Neural progenitor cell (in vitro differentiated cells): ENCODE results near the gene VMP1. TPM values are rescaled to one million over a fixed set of nuclear protein-coding genes. Genes with fewer than 3 reads are reported as not detected.

Source experiments
- DNase-seq: peaks from one replicate; pipeline ENCODE4 v3.0.0-alpha.2; 2016; ENCODE audit warnings: low spot score
- H2AFZ ChIP-seq: fragments of 200-600 bp; sonication (generic); replicated peaks from 2 replicates; pipeline ENCODE4 v1.6.1; 2016; ENCODE audit warnings: antibody characterized with exemption
- H3F3A ChIP-seq: fragments of 200-600 bp; sonication (generic); 2 replicates; pipeline ENCODE4 v1.6.1; 2016; ENCODE audit warnings: antibody characterized with exemption, low read depth
- H3K27ac ChIP-seq: fragments of 200-600 bp; sonication (generic); 2 replicates; pipeline ENCODE4 v1.5.1; 2016; ENCODE audit warnings: mild to moderate bottlenecking
- H3K27me3 ChIP-seq: fragments of 200-600 bp; sonication (generic); 2 replicates; pipeline ENCODE4 v1.6.1; 2016; ENCODE audit warnings: mild to moderate bottlenecking, moderate library complexity
- H3K36me3 ChIP-seq: fragments of 200-600 bp; sonication (generic); 2 replicates; pipeline ENCODE4 v1.5.1; 2016
- H3K4me1 ChIP-seq: fragments of 200-600 bp; sonication (generic); 2 replicates; pipeline ENCODE4 v1.6.1; 2016; ENCODE audit warnings: mixed run types
- H3K4me2 ChIP-seq: fragments of 200-600 bp; sonication (generic); 2 replicates; pipeline ENCODE4 v1.6.1; 2016
- H3K4me3 ChIP-seq: fragments of 200-600 bp; sonication (generic); 2 replicates; pipeline ENCODE4 v1.5.1; 2016
- H3K79me2 ChIP-seq: fragments of 200-600 bp; sonication (generic); 2 replicates; pipeline ENCODE4 v1.6.1; 2016; ENCODE audit warnings: low read depth
- H3K9ac ChIP-seq: fragments of 200-600 bp; sonication (generic); 2 replicates; pipeline ENCODE4 v1.6.1; 2016
- H3K9me3 ChIP-seq: fragments of 200-600 bp; sonication (generic); 2 replicates; pipeline ENCODE4 v1.5.1; 2016; ENCODE audit warnings: low read depth
- H4K20me1 ChIP-seq: fragments of 200-600 bp; sonication (generic); 2 replicates; pipeline ENCODE4 v1.6.1; 2016; ENCODE audit warnings: low read depth
- H3K27ac Mint-ChIP-seq: 3 replicates; pipeline ENCODE4 v1.8.0; 2021; ENCODE audit warnings: mixed read lengths
- H3K27me3 Mint-ChIP-seq: 2 replicates; pipeline ENCODE4 v1.8.0; 2022; ENCODE audit warnings: low read depth, mild to moderate bottlenecking, inconsistent platforms, moderate library complexity, mixed read lengths; ENCODE audit not compliant: insufficient read depth
- H3K36me3 Mint-ChIP-seq: 3 replicates; pipeline ENCODE4 v1.8.0; 2021; ENCODE audit warnings: mixed read lengths
- H3K4me1 Mint-ChIP-seq: 3 replicates; pipeline ENCODE4 v1.8.0; 2021; ENCODE audit warnings: mixed read lengths
- H3K4me3 Mint-ChIP-seq: 3 replicates; pipeline ENCODE4 v1.8.0; 2021; ENCODE audit warnings: mild to moderate bottlenecking, moderate library complexity, mixed read lengths
- H3K9me3 Mint-ChIP-seq: 3 replicates; pipeline ENCODE4 v1.8.0; 2020; ENCODE audit warnings: mixed read lengths
- EZH2 ChIP-seq: fragments of 200-600 bp; sonication (generic); IDR thresholded peaks from 2 replicates; pipeline ENCODE4 v1.6.1; 2017; ENCODE audit warnings: antibody characterized with exemption, mild to moderate bottlenecking, moderate library complexity
- EZH2phosphoT487 ChIP-seq: fragments of 200-600 bp; sonication (generic); IDR thresholded peaks from 2 replicates; pipeline ENCODE4 v1.6.1; 2017; ENCODE audit warnings: antibody characterized with exemption
- total RNA-seq: library from RNA; depleted of rRNA; stranded (reverse); fragments of >200 nt; gene quantifications from 2 replicates; pipeline ENCODE4 v1.2.3, GENCODE V29; 2015; ENCODE audit warnings: low replicate concordance
- TF ChIP-seq, protein P1 (sequence below): fragments of 200-600 bp; sonication (generic); IDR thresholded peaks from 2 replicates; pipeline ENCODE4 v1.5.1; 2017; ENCODE audit warnings: antibody characterized with exemption, mild to moderate bottlenecking

Gene VMP1
- total RNA-seq, 1 donor from 2014 or later: 62.1 TPM

DNA sequence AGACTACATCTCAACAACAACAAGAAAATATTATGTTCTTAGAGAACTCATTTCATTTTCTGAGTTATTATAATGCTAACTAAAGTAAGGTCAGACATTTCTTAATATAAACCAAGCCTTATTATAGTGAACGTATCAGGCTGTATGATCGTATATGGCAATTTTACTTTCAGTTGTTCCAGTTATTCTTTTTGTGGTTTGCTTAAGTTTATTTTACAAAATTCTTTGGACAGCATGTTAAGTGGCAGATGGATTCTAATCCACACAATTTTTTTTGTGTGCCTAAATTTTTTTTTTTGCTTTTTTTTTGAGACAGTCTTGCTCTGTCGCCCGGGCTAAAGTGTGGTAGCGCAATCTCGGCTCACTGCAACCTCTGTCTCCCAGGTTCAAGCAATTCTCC is 59.0 kb downstream of the VMP1 start:
- Mint-ChIP-seq H3K9me3 (no peaks in the 10 kb centered on the region), H3K27ac (no peak overlapping the region), H3K27me3 (no peaks in the 10 kb centered on the region), H3K36me3 (peaks cover 9% of the 10 kb centered on the region), H3K4me1 (peaks cover 9% of the 10 kb centered on the region), H3K4me3 (no peak overlapping the region)
- no peak overlapping the region for H3K4me3 ChIP-seq
- no peaks in the 10 kb centered on the region for H3K9me3 ChIP-seq
- H3K36me3 ChIP-seq: no peaks in the 10 kb centered on the region
- no peak overlapping the region for H3K27ac ChIP-seq
- no peaks in the 10 kb centered on the region for H3K27me3 ChIP-seq
- H3K4me1 ChIP-seq: peaks cover 7% of the 10 kb centered on the region
- H2AFZ ChIP-seq: no peak overlapping the region
- DNase-seq: no peak
- no peaks in the 10 kb centered on the region for H3K79me2 ChIP-seq
- H3K9ac ChIP-seq: no peak overlapping the region
- H4K20me1 ChIP-seq: no peaks in the 10 kb centered on the region
- TF ChIP-seq, protein P1, sequence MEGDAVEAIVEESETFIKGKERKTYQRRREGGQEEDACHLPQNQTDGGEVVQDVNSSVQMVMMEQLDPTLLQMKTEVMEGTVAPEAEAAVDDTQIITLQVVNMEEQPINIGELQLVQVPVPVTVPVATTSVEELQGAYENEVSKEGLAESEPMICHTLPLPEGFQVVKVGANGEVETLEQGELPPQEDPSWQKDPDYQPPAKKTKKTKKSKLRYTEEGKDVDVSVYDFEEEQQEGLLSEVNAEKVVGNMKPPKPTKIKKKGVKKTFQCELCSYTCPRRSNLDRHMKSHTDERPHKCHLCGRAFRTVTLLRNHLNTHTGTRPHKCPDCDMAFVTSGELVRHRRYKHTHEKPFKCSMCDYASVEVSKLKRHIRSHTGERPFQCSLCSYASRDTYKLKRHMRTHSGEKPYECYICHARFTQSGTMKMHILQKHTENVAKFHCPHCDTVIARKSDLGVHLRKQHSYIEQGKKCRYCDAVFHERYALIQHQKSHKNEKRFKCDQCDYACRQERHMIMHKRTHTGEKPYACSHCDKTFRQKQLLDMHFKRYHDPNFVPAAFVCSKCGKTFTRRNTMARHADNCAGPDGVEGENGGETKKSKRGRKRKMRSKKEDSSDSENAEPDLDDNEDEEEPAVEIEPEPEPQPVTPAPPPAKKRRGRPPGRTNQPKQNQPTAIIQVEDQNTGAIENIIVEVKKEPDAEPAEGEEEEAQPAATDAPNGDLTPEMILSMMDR: no peak
- TF ChIP-seq EZH2phosphoT487 (no peak), EZH2 (no peak)
- H3F3A ChIP-seq: no peaks in the 10 kb centered on the region
- H3K4me2 ChIP-seq: no peak overlapping the region

DNA sequence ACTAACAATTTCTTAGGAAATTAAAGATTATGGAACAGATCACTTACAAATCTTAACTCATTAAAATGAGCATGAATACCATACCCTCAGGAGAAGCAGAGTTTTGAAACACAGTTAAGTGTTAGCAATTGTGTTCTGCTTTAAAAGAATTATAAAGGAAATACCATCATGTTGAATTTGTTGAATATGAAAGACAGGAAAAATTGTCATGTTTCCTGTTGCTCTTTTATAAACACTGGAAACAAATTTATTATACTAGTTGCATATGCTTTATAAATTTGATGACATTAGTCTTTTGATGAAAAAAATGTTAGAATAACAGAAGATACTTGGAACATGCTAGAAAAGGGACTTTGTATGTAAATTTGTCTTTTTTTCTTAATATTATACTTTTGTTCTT is 59.7 kb downstream of the VMP1 start:
- peaks cover under 1% of the 10 kb centered on the region for H3K4me1 ChIP-seq
- H3K9me3 ChIP-seq: no peaks in the 10 kb centered on the region
- no peaks in the 10 kb centered on the region for H3K9me3 Mint-ChIP-seq
- no peaks in the 10 kb centered on the region for H3K36me3 ChIP-seq
- H3K27me3 ChIP-seq: no peaks in the 10 kb centered on the region
- H3K27ac ChIP-seq: no peak overlapping the region
- H3K4me3 Mint-ChIP-seq: no peak overlapping the region
- no peaks in the 10 kb centered on the region for H4K20me1 ChIP-seq
- no peak for DNase-seq
- no peak for TF ChIP-seq EZH2phosphoT487
- no peak for TF ChIP-seq EZH2
- TF ChIP-seq, protein P1: no peak
- H3K27me3 Mint-ChIP-seq: no peaks in the 10 kb centered on the region
- no peak overlapping the region for H3K4me3 ChIP-seq
- H3K9ac ChIP-seq: no peak overlapping the region
- no peak overlapping the region for H3K4me2 ChIP-seq
- H3K4me1 Mint-ChIP-seq: peaks cover 3% of the 10 kb centered on the region
- H3F3A ChIP-seq: no peaks in the 10 kb centered on the region
- H3K36me3 Mint-ChIP-seq: peaks cover 9% of the 10 kb centered on the region
- H3K79me2 ChIP-seq: no peaks in the 10 kb centered on the region
- H2AFZ ChIP-seq: no peak overlapping the region
- no peak overlapping the region for H3K27ac Mint-ChIP-seq

DNA sequence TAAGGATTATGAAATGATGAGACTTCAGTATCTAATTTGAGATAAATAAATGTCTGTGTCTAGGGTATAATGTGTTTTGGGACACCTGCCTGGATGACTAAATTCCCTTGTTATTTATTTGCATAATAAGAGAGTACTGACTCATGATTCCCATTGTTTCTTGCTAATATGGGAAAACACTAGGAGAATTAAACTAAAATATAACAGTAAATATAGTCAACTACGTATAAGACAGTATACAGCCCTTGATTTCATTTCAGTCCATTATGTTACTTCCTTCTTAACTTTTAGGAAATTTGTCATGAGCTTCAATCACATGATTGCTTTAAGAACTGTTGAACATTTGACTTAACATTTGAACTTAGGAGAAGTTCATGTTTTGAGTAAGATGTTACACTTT is 62.4 kb downstream of the VMP1 start:
- Histone ChIP-seq H3K36me3 (no peaks in the 10 kb centered on the region), H2AFZ (no peak overlapping the region), H3K27me3 (no peaks in the 10 kb centered on the region), H3F3A (no peaks in the 10 kb centered on the region), H3K27ac (no peak overlapping the region), H3K9ac (no peak overlapping the region), H3K4me3 (no peak overlapping the region), H3K4me1 (no peaks in the 10 kb centered on the region), H4K20me1 (no peaks in the 10 kb centered on the region), H3K9me3 (no peaks in the 10 kb centered on the region), H3K4me2 (no peak overlapping the region), H3K79me2 (no peaks in the 10 kb centered on the region)
- no peak for TF ChIP-seq EZH2phosphoT487
- Mint-ChIP-seq H3K27ac (no peak overlapping the region), H3K4me1 (no peaks in the 10 kb centered on the region), H3K9me3 (no peaks in the 10 kb centered on the region), H3K27me3 (no peaks in the 10 kb centered on the region), H3K4me3 (no peak overlapping the region), H3K36me3 (peaks cover 11% of the 10 kb centered on the region)
- no peak for DNase-seq

DNA sequence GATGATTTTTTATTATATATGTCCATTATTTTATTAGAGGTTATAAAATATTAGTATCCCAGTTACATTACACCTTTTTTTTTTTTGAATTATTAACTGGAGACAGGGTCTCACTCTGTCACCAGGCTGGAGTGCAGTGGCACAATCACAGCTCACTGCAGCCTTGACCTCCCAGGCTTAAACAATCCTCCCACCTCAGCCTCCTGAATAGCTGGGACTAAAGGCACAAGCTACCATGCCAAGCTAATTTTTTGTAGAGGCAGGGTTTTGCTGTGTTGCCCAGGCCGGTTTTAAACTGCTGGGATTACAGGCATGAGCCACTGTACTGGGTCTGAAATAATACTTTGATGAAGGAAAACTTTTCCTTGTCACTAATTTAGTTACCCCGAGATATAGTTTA is 63.6 kb downstream of the VMP1 start:
- H3K27me3 Mint-ChIP-seq: no peaks in the 10 kb centered on the region
- Histone ChIP-seq H3K9ac (no peak overlapping the region), H3K9me3 (no peaks in the 10 kb centered on the region), H3K4me2 (no peak overlapping the region), H3K27ac (no peak overlapping the region), H3K4me3 (no peak overlapping the region), H3F3A (no peaks in the 10 kb centered on the region), H4K20me1 (no peaks in the 10 kb centered on the region), H3K79me2 (no peaks in the 10 kb centered on the region), H3K27me3 (no peaks in the 10 kb centered on the region), H3K4me1 (no peaks in the 10 kb centered on the region), H3K36me3 (no peaks in the 10 kb centered on the region), H2AFZ (no peak overlapping the region)
- no peak for TF ChIP-seq EZH2phosphoT487
- TF ChIP-seq, protein P1: no peak
- TF ChIP-seq EZH2: no peak
- no peak for DNase-seq
- no peak overlapping the region for H3K27ac Mint-ChIP-seq
- H3K36me3 Mint-ChIP-seq: peaks cover 12% of the 10 kb centered on the region
- H3K9me3 Mint-ChIP-seq: no peaks in the 10 kb centered on the region
- H3K4me3 Mint-ChIP-seq: no peak overlapping the region
- no peaks in the 10 kb centered on the region for H3K4me1 Mint-ChIP-seq
